LNCAP (cell line): Measurements from ENCODE around the gene PHACTR2.

Source experiments
- CTCF ChIP-seq: fragments of 450-650 bp; IDR thresholded peaks from 2 replicates; pipeline ENCODE4 v1.5.1; 2017; ENCODE audit warnings: mild to moderate bottlenecking

PHACTR2 gene

GRCh38 chr6:143773506-143774150 lies 95.9 kb downstream of the PHACTR2 start:
- no peak for TF ChIP-seq CTCF

- TF ChIP-seq CTCF: no peak
These were observed 96.6 kb downstream of the PHACTR2 start for GRCh38 chr6:143774347-143774746.

- no peak for TF ChIP-seq CTCF
These were observed 97.6 kb downstream of the PHACTR2 start for GRCh38 chr6:143775336-143775735.

- TF ChIP-seq CTCF: no peak
These were observed 101.2 kb downstream of the PHACTR2 start for GRCh38 chr6:143778926-143779325.

GRCh38 chr6:143782481-143782880 lies 104.7 kb downstream of the PHACTR2 start:
- TF ChIP-seq CTCF: no peak

- no peak for TF ChIP-seq CTCF
These were observed 105.3 kb downstream of the PHACTR2 start for GRCh38 chr6:143783077-143783476.

- no peak for TF ChIP-seq CTCF
These were observed 106.6 kb downstream of the PHACTR2 start for GRCh38 chr6:143784316-143784715.
